Measurements from ENCODE around the gene ACTR1B.
A peak's percentile ranks its signal among the peaks of the same experiment; 100 is the strongest.

Gene ACTR1B

GRCh38 chr2:97662895-97663625, 784 bp downstream of the ACTR1B start:
- TF ChIP-seq EZH2 (IDR thresholded peaks at IDR 0.05; ENCODE audit: borderline replicate concordance, low read depth, low read length, severe bottlenecking) (no peak), CTCF (IDR thresholded peaks at IDR 0.05; ENCODE audit: borderline replicate concordance, extremely low read depth, low read length, poor library complexity, severe bottlenecking) (no peak)
- peaks cover 39% of the 10 kb centered on the region for H4K20me1 ChIP-seq (ENCODE audit: insufficient read depth, low read length)
- DNase-seq (peak; percentile 69), ATAC-seq (ENCODE audit: insufficient read depth, low read depth) (peak; percentile 37)
- peak overlapping the region; percentile 74 for H3K4me2 ChIP-seq (ENCODE audit: insufficient read depth, low read length)
- peak overlapping the region; percentile 61 for H3K9ac ChIP-seq (ENCODE audit: low read depth, low read length)
- no peaks in the 10 kb centered on the region for H3K27me3 ChIP-seq (ENCODE audit: insufficient read depth, low read length, poor library complexity)
- H3K36me3 ChIP-seq (ENCODE audit: insufficient read depth, low read length): peaks cover 40% of the 10 kb centered on the region
- H2AFZ ChIP-seq (ENCODE audit: low read depth, low read length): peak overlapping the region; percentile 53
- peaks cover 34% of the 10 kb centered on the region for H3K4me1 ChIP-seq (ENCODE audit: insufficient read depth, low read length)
- no peaks in the 10 kb centered on the region for H3K9me3 ChIP-seq (ENCODE audit: insufficient read depth, low read length, severe bottlenecking)
- H3K4me3 ChIP-seq (ENCODE audit: low read depth in 1 of 2, low read length in 2 of 2): peak overlapping the region; percentile 28 to 60
- H3K27ac ChIP-seq (ENCODE audit: low read length): peak overlapping the region; percentile 69
- peaks cover 42% of the 10 kb centered on the region for H3K79me2 ChIP-seq (ENCODE audit: insufficient read depth, low read length)

- Histone ChIP-seq H3K4me3 (ENCODE audit: low read depth in 1 of 2, low read length in 2 of 2) (peak overlapping the region; percentile 28 to 60; a peak in 3 of 4 replicates), H2AFZ (ENCODE audit: low read depth, low read length) (peak overlapping the region; percentile 53; the same call in 1 of the 2 replicates), H3K9me3 (ENCODE audit: insufficient read depth, low read length, severe bottlenecking) (no peaks in the 10 kb centered on the region), H3K36me3 (ENCODE audit: insufficient read depth, low read length) (peaks cover 47% of the 10 kb centered on the region), H3K79me2 (ENCODE audit: insufficient read depth, low read length) (peaks cover 42% of the 10 kb centered on the region), H3K9ac (ENCODE audit: low read depth, low read length) (peak overlapping the region; percentile 61), H3K4me1 (ENCODE audit: insufficient read depth, low read length) (peaks cover 34% of the 10 kb centered on the region), H3K27ac (ENCODE audit: low read length) (peak overlapping the region; percentile 69), H3K4me2 (ENCODE audit: insufficient read depth, low read length) (peak overlapping the region; percentile 74), H3K27me3 (ENCODE audit: insufficient read depth, low read length, poor library complexity) (no peaks in the 10 kb centered on the region), H4K20me1 (ENCODE audit: insufficient read depth, low read length) (peaks cover 39% of the 10 kb centered on the region)
- DNase-seq (no peak), ATAC-seq (ENCODE audit: insufficient read depth, low read depth) (peak; percentile 18)
- TF ChIP-seq EZH2 (IDR thresholded peaks at IDR 0.05; ENCODE audit: borderline replicate concordance, low read depth, low read length, severe bottlenecking) (no peak), CTCF (IDR thresholded peaks at IDR 0.05; ENCODE audit: borderline replicate concordance, extremely low read depth, low read length, poor library complexity, severe bottlenecking) (no peak)
Measured at GRCh38 chr2:97662386-97662894, 1.4 kb downstream of the ACTR1B start.

- peaks cover 52% of the 10 kb centered on the region for H3K36me3 ChIP-seq (ENCODE audit: insufficient read depth, low read length)
Measured at GRCh38 chr2:97661927-97662326, 1.9 kb downstream of the ACTR1B start.

More at GRCh38 chr2:97661927-97662326, 1.9 kb downstream of the ACTR1B start:
- no peak for DNase-seq
- peaks cover 39% of the 10 kb centered on the region for H4K20me1 ChIP-seq (ENCODE audit: insufficient read depth, low read length)
- H3K79me2 ChIP-seq (ENCODE audit: insufficient read depth, low read length): peaks cover 42% of the 10 kb centered on the region
- TF ChIP-seq CTCF (IDR thresholded peaks at IDR 0.05; ENCODE audit: borderline replicate concordance, extremely low read depth, low read length, poor library complexity, severe bottlenecking) (no peak), EZH2 (IDR thresholded peaks at IDR 0.05; ENCODE audit: borderline replicate concordance, low read depth, low read length, severe bottlenecking) (no peak)
- H3K27ac ChIP-seq (ENCODE audit: low read length): peak overlapping the region; percentile 69
- no peak overlapping the region for H2AFZ ChIP-seq (ENCODE audit: low read depth, low read length)
- H3K4me2 ChIP-seq (ENCODE audit: insufficient read depth, low read length): peak overlapping the region; percentile 74
- peak overlapping the region; percentile 61 for H3K9ac ChIP-seq (ENCODE audit: low read depth, low read length)
- H3K27me3 ChIP-seq (ENCODE audit: insufficient read depth, low read length, poor library complexity): no peaks in the 10 kb centered on the region
- ATAC-seq (ENCODE audit: insufficient read depth, low read depth): no peak
- peaks cover 34% of the 10 kb centered on the region for H3K4me1 ChIP-seq (ENCODE audit: insufficient read depth, low read length)
- peak overlapping the region in 1 of 2 experiments; percentile 60; a peak in 2 of 4 replicates for H3K4me3 ChIP-seq (ENCODE audit: low read depth in 1 of 2, low read length in 2 of 2)
- H3K9me3 ChIP-seq (ENCODE audit: insufficient read depth, low read length, severe bottlenecking): no peaks in the 10 kb centered on the region

Data from DND-41 (cell line).